RKO (cell line): ENCODE results near the gene TNFAIP8.
"Not testable (repeated sequence)": the region's sequence is repeated elsewhere in the genome, so short reads cannot be mapped to it uniquely, and the experiment has no call there.

Experiments
- DNase-seq: peaks from one replicate; pipeline ENCODE4 v3.0.0-alpha.2; 2016; ENCODE audit warnings: low spot score

The TNFAIP8 gene

DNA sequence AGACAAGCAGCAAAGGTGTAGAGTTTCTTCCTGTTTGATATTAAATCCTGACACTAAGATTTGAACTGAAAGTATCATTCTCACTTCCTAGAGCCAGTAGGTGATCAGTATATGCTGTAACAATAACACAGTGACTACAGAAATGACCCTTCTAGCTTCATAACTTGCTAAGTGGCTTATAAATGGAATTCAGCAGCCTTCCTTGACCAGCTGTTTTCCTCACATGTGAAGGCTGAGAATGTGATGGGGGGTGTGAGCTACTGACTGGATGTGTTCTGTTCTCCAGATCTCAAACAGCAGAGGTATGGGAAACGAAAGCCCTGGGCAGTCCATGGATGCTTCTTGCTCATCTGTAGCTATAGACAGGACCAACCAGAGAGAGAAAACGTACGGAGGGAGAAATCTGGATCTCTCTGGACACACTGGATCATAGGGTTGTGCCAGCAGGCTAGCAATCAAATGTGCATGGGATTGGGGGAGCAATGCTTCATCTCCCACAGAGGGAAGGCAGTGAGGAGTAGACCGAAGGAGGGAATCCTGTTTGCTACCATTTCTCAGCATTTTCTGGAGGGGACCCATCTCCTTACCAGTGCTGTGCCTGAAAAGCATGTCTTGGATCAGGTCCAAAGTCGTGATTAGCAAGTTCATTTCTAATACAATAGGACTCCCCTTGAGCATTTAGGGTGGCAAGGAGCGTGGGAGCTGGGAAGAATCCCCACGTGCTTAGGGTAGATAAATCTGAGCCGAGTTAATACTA lies 39.4 kb downstream of the TNFAIP8 start:
- no peak for DNase-seq

DNA sequence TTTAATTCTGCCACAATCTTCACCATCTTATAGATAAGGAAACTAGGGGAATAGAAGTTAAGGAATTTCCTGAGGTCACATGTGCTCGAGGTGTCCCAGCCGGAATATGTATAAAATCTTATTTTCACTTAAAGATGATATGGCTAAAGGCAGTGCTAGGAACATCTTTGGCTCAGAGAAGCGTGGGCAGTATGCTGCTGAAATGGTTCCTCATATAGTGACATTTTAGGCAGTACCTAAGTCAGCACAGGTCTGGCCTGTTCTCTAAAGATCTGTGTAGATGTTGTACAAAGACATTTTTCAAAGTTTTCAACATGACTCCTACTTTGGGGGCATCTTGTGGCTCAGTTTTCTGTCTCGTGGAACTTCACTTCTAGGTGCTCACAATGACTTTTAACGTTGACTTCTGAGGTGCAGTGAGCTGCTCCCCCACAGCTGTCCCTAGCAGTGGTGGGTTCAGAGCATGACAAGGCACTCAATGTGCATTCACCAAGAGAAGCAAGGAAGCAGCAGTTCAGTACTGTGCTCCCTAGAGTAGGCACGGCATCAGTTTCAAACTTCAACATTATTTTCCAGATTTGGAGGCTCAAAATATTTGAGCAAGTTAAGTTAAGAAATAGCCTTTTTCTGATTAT lies 40.3 kb downstream of the TNFAIP8 start:
- no peak for DNase-seq

DNA sequence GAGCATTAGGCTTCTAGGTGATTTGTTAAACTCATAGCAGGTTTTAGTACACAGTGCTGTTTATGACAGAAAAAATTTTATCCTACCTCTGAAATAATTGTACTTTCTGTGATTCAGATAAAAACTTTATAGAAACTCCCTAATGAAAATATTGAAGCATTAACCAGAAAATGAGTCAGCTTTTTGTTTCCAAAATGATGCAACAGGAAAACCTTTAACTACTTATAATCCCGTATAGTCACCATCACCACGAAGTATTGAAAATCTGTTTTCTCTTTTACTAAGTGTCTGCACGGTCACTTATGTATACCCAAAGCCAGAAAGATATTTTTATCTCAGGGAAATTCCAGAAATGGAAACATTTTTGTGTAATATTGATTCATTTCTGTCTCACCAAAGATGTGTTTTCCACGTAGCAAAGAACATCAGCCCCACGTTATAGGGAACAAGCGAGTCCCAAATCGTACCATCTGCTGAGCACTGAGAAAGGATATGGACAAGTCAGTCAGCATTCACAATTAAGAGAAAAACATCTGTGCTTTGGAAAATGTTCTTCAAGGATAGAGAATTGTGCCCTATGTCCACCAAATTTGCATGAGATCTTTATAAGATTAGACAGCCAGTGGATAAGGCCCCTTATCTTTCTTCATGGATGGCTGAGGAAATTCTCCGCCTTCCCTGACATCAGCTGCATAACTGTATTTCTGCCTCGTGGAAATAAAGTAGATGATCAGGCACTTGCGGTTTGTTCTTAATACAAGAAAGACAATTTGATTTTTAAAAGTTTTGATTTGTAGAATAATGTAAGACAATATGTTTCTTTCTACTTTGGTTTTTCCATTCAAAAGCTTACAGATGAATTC lies 41.9 kb downstream of the TNFAIP8 start:
- peak; percentile 30 for DNase-seq

DNA sequence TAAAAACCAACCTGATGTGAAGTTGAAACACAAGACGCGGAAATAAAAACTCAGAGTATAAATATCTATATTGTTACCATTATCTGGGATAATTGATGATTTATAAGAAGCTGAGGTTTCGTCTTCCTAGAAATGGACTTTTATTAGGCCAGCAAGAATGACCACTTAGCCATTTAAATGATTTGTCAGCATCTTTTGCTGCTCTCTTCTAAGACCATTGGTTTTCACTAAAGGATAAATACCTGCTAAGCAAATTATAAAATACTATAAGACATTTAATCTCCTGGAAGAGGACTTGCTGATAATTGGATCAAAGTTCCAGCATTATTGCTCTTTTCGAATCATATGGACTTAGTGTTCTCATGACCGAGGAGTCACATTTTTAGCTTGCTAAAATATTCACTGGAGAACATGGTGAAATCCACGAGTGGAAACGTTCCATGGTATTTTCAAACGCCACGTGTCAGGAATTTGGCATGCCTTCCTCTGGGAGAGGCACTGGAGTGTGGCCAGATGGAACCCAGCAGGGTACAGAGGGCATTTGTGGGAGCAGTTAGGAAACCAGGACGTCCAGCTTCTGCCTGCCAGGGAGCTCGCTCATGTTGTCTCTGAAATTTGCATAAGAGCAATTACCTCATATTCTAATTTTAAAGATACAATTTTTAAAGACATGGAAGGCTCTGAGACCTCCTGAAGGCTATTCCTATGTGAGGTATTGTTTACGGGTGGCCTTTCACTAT lies 43.1 kb downstream of the TNFAIP8 start:
- no peak for DNase-seq

DNA sequence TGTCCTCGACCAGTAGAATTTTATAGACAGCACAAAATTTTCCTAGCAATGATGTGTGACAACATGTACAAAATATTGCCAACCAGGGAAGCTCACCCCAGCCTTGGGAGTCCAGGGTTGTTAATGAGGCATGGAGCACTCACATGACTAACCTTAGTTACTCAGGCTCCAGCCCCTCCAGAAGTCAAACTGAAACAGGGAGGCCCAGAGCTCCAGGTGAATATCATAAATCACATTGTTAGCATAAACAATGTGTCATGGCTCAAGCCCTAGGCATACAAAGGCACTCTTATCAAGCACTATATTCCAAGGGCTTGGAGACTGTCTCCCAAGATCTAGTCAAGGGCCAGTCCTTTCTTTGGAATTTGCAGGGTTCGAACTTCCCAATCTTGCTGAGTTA lies 44.4 kb downstream of the TNFAIP8 start:
- DNase-seq: peak; percentile 14

DNA sequence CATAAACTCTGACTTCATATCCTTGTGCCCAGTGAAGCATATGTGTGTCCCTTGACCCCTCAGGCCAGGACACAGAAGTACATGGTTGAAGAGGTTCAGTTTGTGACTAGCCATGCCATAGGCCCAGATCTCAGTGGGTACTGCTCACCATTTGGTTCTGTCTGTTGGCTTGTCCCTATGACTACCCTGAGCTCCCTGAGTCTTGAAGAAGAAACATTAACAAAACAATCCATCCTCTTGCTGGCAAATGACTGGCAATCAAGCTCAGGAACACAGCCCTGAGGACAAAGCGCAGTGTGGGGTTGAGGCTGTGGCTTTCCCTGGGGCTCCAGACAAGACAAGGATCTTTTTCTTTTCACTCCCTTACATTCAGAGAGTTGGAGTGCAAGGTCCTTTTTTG lies 46.3 kb downstream of the TNFAIP8 start:
- DNase-seq: no peak

DNA sequence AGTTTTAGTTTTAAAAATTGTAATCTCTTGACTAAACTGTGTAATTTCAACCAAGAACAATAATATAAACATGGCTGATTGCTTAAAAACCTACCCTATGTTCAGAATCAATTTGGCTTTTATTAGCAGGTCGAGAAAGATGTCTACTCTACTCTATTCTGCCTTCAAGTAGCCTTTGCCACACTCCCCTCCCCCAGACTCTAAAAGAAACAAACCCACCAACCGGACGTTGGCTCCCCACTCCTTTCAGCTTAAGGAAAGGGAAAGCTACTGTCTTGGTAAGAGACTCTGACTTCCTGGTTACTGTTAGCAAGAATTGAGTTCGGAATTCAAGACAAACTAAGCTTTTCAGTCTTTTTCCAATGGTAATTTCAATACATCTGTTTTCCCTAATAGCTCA lies 46.7 kb downstream of the TNFAIP8 start:
- DNase-seq: no peak

DNA sequence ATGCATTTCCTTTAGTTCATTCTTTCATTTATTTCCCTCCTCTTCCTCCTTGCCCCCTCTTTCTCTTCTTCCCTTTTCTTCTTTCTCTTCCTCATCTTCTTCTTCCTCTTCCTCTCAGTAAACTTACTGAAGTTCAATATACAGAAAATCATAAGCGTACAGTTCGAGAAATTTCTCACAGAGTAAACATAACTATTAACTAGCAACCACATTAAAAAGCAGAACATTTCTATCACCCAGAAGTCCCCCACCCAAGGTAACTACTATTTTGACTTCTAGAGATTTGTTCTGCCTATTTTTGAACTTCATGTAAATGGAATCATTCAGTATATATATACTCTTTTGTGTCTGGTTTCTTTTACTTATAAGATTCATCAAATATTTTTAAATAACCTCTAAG lies 48.2 kb downstream of the TNFAIP8 start:
- no peak for DNase-seq

DNA sequence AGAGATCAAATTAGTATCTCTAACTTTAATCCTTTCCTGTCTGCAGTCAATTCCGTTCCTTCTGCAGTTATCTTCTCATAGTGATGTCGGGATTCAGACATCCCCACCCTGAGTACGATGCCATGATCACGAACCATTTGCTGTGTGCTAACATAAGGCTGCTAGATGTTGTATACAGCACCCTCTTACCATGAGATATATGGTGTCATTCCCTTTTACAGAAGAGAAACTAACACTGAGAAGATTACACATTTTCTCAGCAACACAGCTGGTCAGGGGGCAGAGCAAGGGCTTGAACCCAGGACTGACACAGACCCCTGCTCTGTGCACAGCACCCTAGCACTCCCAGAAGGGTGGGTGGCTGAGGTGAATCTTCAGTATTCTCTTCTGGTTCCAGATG lies 49.6 kb downstream of the TNFAIP8 start:
- no peak for DNase-seq

DNA sequence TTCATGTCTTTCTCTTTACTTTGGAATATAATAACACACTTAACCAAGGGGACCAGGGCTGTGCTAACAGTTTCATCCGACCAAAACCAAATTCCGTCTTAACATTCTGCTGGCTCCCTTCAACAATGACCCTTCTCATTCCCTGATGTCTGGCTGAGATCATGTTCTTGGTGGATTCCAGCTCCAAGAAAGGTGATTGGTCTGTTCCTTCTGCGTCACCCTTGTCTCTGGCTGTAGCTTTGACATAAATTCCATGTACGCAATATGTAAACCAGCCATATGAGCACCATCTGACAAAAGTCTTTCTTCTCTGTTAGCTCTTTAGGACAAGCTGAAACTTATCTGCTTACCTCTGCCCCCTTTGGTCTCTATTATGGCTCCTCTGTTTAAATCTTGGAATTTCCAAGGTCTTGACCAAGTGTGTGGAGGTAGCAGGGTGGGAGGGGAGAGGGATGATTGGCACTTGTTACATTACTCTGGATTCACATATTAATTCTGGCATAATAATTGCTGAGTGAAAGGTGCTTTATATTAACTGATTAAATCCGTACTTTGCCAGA lies 50.8 kb downstream of the TNFAIP8 start:
- DNase-seq: no peak

DNA sequence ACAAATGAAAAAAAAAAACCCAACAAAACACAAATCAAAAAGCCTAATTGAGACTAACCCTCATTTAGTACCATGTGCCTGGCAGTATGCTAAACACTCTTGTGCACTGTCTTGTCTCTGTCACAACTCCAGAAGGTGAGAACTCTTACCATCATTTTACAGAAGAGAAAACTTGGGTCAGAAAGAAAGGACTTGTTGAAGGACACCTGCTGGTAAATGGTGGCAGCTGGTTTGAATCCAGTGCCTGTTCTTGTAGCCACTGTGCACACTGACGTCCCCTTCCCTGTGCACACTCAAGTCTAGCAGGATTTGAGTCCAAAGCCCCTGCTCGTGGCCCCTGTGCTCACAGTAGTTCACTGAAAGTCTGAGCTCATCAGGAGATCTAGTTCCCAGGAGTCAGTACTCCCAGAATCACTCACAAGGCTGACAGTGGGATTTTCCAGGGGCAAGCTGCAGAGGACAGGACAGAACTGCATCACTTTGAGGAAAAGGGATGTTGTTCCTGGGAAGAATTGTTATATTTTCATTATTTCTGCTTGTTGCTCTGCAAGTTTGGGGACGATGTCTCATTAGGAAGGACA lies 53.5 kb downstream of the TNFAIP8 start:
- no peak for DNase-seq

DNA sequence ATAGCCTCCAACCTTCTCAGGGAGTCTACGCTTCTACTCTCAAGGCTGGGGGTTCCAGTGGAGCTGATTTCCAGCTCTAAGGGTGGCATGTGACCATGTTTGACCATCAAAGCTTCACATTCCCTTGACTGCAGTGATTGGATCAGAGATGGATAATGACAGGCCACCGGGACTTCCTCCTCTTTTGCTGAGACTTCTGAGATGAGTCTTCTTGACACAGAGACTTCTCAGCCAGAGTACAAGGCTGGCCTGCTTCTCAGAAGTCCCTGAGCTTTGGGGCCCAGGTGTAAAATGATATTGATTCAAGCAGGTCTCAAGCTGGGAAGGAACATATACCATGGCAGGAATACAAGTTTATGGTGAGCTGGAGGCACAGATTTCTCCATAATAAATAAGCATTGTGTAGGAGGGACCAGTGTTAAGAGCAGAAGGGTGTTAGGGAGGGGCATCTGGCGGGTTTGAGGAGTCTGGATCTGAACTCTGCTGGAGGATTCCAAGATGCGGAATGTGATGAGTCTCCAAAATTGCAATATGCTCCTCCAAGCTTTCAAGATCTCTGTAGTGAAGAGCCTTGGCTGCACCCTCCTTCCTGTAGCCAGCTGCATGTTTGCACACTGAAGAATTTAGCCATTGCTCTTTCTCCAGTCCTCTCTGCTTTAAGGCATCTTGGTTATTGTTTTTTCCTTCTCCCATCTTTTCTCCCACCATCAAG lies 54.8 kb downstream of the TNFAIP8 start:
- DNase-seq: no peak

DNA sequence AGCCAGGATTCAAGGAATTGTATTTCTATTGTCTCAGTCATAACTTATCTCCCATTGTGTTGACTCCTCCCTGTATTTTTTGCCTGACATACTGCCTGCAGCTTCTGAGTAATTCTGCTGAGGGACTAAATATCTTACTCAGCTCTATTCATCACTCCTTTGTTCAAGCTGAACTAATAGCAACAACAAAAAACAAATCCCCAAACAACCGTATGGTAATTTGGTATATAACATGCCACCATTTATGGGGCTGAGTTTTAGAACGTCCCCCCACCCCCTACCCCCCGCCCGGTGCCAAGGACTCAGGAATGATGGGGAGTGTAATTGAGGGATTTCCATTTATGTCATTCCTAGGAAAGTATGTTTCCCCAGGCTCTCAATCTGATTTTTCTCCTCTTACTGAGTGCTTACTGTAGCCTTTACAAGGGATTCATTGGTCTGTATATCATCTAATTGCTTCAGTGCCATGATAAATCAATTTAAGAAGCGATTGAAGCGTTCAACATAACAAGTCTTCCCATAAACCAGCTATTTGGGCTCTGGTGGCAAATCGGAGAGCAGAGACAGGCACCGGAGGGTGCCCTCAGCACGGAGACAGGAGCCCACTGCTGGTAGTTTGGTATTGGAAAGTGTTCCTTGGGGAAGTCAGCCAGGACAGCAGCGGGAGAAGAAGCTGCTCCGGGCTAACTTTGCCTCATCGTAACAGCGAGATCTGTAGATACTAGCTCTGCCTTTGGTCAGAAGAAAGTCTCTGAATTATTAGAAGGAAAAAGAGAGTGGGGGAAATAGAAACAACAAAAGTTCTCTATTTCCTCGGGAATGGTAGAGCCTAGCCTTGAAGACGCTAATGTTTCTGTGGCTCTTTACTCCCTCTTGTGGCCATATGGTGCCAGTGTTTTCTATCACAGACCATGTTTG lies 55.8 kb downstream of the TNFAIP8 start:
- DNase-seq: peak; percentile 88

DNA sequence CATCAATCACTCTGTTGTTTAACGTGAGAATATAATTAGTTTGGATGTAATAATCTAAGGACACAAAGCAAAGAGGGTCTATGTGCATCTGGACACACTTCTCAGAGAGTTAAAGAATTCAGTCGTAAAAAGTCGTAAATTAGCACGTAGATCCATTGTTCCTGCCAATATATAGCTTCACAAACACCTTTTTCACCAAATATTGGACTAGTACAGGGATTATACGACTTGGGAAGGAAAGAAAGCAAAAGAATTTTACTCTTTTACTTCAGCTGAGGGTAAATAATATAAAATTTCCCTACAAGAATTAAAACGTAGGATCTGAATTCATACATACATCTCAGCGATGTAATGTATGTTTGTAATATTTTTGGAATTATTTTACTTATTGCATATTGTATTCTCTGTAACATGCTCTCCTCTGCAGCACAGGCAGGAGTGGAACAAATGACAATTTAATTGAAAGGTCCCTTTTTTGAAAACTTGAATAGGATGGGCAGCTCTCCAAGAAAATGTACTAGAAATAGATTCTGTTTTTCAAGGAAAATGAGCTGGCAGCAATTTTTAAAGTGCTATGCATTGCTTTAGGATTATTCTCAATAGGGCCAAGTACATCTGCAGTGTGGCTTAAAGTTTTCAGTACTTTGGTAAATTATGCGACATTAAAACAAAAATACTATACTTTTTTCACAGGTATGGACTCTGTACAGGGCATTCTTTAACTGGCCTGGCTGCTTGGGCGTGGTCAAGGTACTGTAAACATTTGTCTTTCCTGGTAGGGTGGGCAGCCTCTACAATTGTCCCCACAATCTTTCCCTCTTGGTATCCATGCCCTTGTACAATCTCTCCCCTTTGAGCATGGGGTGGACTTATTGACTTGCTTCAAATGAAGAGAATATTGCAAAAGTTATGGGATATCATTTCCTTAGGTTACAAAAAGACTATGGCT lies 56.7 kb downstream of the TNFAIP8 start:
- DNase-seq: no peak

DNA sequence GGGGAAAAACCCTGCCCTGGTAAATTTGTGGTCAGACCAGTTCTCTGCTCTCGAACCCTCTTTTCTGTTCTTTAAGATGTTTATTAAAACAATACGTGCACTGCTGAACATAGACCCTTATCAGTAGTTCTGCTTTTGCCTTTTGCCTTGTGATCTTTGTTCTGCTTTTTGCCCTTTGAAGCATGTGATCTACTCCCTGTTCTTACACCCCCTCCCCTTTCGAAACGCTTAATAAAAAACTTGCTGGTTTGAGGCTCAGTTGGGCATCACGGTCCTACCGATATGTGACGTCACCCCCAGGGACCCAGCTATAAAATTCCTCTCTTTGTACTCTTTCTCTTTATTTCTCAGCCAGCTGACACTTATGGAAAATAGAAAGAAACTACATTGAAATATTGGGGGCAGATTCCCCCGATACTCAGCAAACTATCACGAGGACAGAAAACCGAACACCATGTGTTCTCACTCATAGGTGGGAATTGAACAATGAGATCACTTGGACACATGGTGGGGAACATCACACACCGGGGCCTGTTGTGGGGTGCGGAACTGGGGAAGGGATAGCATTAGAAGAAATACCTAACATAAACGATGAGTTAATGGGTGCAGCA lies 58.4 kb downstream of the TNFAIP8 start:
- not testable (repeated sequence) for DNase-seq

DNA sequence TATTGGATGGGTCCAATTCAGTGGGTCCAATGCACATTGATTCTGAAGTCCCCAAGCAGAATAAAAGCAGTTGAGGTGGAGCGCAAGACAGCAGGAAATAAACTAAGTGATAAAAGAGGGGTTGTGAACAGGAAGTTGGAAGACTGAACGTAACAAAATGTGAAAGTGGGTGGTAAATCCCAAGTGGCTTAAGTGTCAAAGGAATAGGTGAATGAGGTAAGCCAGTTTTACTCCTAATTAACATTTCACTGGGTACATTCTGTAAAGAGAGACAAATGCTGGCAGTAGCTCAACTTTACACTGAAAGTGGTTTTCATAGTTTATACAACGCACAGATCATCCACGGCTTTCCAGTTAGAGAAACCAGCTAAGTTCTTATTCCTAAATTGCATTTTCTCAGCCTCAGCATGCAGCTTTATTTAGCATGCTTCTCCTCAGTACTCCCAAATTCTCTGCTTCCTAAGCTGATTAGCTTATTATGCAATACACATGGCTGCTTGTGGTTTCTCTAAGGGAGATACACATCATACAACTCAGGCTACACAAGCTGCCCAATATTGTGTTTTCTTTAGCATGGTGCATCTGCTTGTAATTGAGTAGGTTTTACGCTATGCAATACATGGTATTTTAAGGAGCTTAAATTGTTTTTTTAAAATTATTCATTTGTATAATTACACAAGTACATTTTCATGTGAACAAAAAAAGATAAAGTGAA lies 62.2 kb downstream of the TNFAIP8 start:
- DNase-seq: no peak

DNA sequence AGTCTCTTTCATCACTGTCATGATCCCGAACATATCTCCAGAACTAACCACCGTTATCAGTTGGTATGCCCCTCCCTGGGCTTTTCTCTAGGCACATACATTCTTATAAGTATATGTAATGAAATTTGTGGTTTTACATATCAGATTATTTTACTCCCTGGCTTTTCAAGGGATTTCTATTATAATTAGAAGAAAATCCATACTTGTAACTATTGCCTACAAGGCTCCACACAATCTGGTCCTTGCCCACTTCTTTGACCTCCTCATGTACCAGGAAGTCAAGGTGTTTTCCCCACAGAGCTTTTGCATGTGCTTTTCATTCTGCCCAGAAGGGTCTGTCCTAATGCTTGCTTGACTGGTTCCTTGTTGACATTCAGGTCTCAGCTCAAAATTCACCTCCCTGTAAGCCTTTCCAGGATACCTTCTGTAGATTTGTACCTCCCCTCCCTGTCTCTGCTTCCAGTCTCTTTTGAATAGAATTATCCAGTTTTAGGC lies 62.8 kb downstream of the TNFAIP8 start:
- no peak for DNase-seq
